A549 (cell line): Measurements from ENCODE around the gene SORCS2.

Experiments used
- CBX2 ChIP-seq: fragments of 200-600 bp; sonication (generic); IDR thresholded peaks from 2 replicates; pipeline ENCODE4 v1.6.1; 2016; ENCODE audit warnings: low read depth, mild to moderate bottlenecking, borderline replicate concordance
- CHD2 ChIP-seq: fragments of 150-350 bp; IDR thresholded peaks from 2 replicates; pipeline ENCODE4 v1.6.1; 2014; ENCODE audit warnings: low read length; ENCODE audit not compliant: partially characterized antibody
- EP300 ChIP-seq, 2 experiments: fragments of >200 bp; sonication (Bioruptor Twin); formaldehyde crosslinking; IDR thresholded peaks; 2 replicates in 1 of 2; 3 replicates in 1 of 2; pipeline ENCODE4 v1.6.1; 2016 to 2017
- HEYL ChIP-seq: fragments of 250-450 bp; sonication (Bioruptor Pico); IDR thresholded peaks from 2 replicates; pipeline ENCODE4 v1.8.0; 2021; ENCODE audit warnings: mild to moderate bottlenecking, moderate library complexity
- POLR2A ChIP-seq: IDR thresholded peaks from 2 replicates; pipeline ENCODE4 v1.6.1; 2012; ENCODE audit warnings: mild to moderate bottlenecking, low read length
- RCOR1 ChIP-seq: fragments of 150-350 bp; IDR thresholded peaks from 2 replicates; pipeline ENCODE4 v1.6.1; 2014; ENCODE audit warnings: antibody characterized with exemption, low read length, low read depth
- TF ChIP-seq, protein P1 (sequence below): fragments of >200 bp; sonication (Bioruptor Twin); formaldehyde crosslinking; IDR thresholded peaks from 3 replicates; pipeline ENCODE4 v1.5.1; 2016

DNA sequence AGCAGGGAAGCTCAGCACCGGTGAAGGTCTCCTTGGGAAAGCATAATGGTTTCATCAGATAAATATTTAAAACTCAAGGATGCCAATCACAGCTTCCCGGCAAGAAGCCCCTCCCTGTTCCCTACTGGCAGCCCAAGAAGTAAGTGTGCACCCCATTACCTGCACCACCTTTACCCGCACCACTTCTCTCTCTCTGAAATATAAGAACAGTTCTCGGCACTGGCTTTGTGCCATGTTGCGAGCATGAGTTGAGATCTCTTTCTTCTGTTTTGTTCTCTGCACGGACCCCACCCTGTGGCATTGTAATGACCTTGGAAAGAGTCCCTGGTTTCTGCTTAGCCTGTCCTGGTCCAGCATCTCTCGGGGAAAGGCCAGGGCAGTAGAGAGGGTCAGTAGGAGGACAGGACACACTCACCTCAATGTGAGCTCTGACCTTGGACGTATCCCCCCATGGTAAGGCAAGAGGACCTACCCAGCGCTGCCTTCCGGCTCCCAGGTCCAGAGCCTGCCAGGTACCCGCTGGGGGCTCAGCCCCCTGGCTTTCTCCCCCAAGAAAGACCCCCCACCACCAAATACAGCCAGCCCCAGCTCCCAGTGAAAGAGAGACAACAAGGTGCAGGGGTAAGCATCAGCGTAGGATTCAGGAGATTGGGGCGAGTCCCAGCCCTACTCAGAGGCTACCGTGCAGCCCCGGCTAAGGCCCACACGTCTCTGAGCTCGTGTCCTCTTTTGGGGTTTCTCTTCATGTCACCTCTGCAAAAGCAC lies 161.7 kb downstream of the SORCS2 start:
- TF ChIP-seq POLR2A, result no peak
- no peak for TF ChIP-seq EP300 (IDR thresholded peaks at IDR 0.05)
- TF ChIP-seq, protein P1, sequence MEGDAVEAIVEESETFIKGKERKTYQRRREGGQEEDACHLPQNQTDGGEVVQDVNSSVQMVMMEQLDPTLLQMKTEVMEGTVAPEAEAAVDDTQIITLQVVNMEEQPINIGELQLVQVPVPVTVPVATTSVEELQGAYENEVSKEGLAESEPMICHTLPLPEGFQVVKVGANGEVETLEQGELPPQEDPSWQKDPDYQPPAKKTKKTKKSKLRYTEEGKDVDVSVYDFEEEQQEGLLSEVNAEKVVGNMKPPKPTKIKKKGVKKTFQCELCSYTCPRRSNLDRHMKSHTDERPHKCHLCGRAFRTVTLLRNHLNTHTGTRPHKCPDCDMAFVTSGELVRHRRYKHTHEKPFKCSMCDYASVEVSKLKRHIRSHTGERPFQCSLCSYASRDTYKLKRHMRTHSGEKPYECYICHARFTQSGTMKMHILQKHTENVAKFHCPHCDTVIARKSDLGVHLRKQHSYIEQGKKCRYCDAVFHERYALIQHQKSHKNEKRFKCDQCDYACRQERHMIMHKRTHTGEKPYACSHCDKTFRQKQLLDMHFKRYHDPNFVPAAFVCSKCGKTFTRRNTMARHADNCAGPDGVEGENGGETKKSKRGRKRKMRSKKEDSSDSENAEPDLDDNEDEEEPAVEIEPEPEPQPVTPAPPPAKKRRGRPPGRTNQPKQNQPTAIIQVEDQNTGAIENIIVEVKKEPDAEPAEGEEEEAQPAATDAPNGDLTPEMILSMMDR, result no peak
- TF ChIP-seq HEYL, result no peak
- no peak for TF ChIP-seq RCOR1
- no peak for TF ChIP-seq CHD2
- no peak for TF ChIP-seq CBX2
